NCI-H1694 (cell line): ENCODE data around the gene DCHS1.
A peak's percentile ranks its signal among the peaks of the same experiment; 100 is the strongest.

Source experiments
- DNase-seq: peaks from one replicate; lab custom pipeline; 2025; lab: John Stamatoyannopoulos, UW

Gene DCHS1

GRCh38 chr11:6625832-6626420 lies 29.7 kb downstream of the DCHS1 start:
- DNase-seq, result no peak

DNA sequence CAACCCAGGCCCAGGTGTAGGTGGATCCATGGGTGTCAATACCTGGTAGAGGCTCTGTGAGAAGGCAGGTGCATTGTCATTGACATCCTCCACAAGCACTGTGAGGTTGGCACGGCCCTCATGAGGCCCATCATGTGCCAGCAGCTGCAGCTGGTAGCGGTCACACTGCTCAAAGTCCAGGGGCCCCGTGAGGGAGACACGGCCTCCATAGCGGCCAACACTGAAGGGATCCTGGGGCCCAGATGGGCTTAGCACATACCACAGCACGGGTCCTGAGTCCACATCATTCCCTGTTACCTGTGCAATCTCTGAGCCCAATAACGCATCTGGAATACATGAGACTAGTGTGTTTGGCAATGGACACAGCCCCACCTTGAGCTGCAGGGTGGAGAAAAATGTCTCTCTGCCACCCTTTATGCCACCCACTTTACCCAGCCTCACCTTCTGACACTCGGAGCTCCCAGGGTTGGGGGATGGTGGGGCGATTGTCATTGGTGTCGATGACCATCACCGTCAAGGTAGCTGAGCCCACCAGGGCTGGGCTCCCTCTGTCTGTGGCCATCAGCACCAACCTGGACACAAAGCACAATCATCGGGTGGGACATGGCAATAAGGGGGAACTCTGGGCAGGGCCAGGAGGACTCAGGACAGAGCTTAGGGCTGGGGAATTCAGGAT lies 30.3 kb downstream of the DCHS1 start:
- no peak for DNase-seq

- DNase-seq, result no peak
Observed at GRCh38 chr11:6623391-6624363, 31.9 kb downstream of the DCHS1 start.

- DNase-seq, result no peak
Observed at GRCh38 chr11:6622261-6623171, 33.1 kb downstream of the DCHS1 start.

DNA sequence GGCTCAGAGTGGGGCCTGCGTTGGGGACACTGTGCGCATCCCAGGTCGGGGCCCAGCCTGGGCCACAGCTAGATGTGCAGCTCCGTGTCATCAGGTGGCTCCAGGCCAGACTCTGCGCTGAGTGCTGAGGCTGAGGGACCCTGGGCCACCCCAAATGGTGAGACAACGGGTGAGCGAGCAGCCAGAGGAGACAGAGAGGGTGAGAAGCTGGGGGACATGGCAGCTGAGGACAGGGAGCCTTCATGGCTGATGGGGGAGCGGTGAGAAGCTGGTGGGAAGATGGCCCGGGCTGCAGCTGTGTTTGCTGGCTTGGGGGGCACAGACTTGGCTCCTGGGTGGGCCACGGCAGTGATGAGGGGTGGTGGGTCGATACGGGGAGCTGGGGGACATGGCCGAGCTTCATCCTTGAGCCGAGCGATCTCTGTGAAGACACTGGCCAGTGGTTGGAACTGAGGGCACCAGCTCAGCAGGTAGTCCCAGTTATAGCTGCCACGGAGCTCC lies 33.8 kb downstream of the DCHS1 start:
- no peak for DNase-seq

GRCh38 chr11:6620636-6621035 lies 35.0 kb downstream of the DCHS1 start:
- DNase-seq, result no peak

- DNase-seq, result peak; percentile 91
Observed at GRCh38 chr11:6619004-6619745, 36.4 kb downstream of the DCHS1 start, which contains the start of gene TPP1. Gene TPP1, minus strand, starts transcription at chr11:6619422. Its CDS starts 22 bp downstream, at chr11:6619400.

DNA sequence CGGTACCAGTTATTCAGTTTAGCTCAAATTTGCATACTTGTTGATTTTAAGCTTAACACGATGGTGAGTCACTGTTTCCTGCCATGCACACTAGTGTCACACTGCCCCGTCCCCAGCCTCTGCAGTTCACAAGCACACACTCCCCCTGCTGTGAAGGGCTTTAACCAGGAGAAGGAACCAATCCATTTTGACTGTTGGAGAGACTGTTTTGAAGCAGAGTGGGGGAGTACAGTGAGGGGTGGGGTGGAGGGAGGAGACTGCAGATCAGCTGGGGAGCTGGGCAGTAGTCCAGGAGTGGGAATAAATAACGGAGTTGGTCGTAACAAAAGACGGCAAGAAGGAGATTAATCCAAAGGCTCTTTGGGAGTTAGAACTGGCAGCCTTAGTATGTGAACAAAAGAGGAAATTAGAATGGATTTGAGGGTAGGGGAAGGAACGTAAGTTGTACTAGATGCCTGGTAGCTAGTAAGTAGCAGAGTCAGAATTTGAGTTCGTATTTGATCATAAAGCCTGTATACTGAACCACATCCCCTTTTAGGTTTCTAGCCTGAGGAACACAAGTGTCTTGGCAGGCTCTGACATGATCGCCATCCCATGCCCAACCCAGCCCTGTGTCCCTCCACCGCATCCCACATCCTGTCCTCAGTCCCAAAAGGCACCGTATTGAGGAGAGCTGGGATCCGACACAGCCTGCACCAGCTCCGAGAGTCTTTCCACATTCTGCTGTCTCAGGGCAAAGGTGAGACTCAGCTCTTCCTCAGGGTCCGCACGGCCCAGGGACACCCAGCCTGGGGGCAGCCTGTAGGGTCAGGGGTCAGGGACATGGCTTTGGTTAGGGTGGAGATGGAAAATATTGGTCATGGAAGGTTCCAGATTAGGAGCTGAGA lies 37.2 kb downstream of the DCHS1 start:
- DNase-seq, result no peak

DNA sequence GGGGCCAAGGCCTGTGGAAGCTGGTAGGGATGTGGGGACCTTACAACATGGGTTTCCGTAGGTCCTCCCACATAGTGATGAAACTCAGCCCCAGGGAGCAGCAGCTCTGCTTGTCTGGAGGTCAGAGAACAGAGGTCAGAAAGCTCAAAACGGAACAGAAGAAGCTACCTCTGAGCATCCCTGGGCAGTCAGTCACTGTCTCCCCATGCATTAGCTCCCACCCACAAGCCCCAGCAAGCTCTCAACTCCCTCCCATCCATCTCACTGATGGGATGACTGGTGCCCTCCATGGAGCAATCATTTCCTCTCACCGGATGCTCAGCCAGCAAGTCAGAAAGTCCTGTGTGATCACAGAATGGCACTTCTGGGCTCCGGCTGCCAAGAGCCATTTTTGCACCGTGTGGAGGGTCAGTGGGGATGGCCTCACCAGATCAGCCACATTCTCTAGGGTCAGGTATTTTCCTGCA lies 38.3 kb downstream of the DCHS1 start:
- DNase-seq, result no peak

DNA sequence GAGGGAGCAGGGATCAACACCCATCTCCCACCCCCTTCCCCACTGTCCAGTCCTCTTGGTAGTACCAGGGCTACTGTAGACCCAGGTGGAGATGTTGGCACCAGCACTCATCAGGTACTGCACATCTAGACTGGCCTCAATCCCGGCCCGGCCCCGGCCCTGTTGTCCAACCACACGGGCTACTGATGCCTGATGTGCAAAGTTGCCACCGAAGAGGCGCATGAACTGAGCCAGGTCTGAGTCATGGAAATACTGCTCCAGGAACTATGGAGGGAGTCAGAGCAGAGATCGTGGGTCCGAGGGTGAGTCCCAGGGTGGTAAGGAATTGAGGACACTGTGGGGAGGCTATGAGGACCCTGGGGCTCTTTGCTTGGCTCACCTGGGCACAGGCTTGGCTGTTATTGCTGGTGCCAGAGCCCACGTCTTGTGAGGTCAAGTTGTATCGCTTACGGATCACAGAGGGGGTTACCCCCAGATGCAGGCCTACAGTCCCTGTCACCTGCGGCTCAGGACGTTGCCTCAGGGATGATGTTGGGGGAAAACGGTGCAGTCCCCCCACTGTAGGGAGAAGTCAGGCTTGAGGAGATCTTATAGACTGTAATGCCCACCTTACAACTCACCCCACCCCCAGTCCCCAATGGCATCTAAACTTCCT lies 38.9 kb downstream of the DCHS1 start:
- no peak for DNase-seq

DNA sequence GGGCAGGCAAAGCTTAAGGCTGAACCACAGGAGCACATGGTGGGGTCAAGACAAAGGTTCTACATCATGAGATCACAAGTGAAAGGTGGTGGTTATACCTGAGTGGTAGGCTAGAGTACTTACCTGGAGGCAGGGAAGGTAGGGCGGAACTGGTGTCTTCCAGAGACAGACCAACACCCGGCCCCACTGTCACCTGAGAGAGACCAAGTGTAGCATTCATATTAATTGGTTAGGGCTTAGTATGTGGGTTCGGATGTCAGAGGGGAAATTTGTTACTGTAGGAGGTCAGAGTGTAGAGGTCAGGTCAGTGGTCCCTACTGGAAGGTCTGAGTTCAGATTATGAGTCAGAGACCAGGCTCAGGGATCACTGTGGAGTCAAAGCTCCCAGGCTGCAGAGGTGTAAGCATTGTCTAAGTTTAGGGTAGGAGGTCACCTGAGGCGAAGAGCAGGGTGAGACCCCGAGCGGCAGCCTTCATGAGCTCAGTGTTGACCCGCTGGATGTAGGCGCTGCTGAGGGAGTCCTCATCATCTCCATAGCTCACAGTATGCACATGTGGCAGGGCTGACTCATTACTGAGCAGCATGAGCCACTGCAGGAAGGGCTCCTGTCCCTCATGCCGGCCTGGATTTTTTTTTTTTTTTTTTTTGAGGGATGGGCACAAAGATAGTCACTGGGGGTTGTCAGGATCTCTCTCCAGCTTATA lies 39.6 kb downstream of the DCHS1 start:
- no peak for DNase-seq

- DNase-seq, result no peak
Observed at GRCh38 chr11:6615046-6615445, 40.6 kb downstream of the DCHS1 start.

- no peak for DNase-seq
Observed at GRCh38 chr11:6614446-6614845, 41.2 kb downstream of the DCHS1 start.

- DNase-seq, result no peak
Observed at GRCh38 chr11:6613496-6613895, 42.1 kb downstream of the DCHS1 start.

DNA sequence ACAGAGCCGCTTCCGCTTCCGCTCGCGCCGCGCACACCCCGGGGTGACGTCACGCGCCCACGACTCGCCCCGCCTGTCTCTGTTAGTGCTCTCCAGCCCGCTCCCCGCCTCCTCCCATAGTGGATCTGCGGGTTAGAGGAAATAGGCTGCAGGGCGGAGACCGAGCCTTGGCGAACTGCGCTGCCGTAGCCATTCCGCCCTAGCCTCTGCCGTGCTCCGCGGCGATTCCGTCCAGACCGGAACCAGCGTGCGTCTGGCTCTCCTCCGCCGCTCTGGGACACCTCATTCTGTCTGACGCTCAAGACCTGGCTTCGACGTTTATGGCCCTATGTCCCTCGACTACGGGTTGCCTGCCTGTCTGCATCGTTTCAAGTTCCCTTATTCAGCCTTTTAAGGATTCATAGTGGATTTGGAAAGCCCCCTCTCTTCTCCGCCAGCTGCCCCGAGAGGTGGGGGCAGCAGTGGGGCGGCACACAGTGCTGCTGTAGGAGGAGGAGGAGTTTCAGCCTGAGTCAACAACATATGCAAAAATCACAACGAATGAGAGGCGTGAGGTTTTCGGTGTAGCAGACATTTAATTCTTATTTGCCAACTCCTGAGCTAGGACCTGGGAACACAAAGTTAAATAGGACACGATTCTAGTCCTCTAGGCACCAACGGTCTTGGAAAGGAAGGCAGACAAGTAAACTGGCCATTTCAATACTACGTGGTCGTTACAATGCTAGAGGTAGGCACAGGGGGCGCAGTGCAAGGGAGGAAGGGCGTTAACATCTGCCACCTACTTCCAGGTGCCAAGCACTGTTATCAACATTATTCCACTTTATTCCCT lies 43.2 kb downstream of the DCHS1 start, which contains the start of gene TAF10:
TAF10 (minus strand) TSS at position 4 of the 829 bp plus-strand sequence. CDS start 27 bp downstream, outside the sequence.
- peak; percentile 77 for DNase-seq

DNA sequence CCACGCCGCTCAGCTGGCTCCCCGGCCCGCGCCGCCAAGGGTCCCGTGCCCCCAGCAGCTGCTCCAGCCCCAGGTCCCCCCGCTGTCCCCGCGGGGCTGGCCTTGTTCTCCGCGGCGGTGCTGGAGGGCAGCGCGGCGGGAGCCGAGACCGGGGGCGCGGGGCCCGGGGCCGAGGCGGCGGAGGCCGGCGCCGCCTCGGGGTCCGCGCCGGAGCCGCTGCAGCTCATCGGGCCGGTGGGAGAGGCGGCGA lies 43.7 kb downstream of the DCHS1 start:
- no peak for DNase-seq

DNA sequence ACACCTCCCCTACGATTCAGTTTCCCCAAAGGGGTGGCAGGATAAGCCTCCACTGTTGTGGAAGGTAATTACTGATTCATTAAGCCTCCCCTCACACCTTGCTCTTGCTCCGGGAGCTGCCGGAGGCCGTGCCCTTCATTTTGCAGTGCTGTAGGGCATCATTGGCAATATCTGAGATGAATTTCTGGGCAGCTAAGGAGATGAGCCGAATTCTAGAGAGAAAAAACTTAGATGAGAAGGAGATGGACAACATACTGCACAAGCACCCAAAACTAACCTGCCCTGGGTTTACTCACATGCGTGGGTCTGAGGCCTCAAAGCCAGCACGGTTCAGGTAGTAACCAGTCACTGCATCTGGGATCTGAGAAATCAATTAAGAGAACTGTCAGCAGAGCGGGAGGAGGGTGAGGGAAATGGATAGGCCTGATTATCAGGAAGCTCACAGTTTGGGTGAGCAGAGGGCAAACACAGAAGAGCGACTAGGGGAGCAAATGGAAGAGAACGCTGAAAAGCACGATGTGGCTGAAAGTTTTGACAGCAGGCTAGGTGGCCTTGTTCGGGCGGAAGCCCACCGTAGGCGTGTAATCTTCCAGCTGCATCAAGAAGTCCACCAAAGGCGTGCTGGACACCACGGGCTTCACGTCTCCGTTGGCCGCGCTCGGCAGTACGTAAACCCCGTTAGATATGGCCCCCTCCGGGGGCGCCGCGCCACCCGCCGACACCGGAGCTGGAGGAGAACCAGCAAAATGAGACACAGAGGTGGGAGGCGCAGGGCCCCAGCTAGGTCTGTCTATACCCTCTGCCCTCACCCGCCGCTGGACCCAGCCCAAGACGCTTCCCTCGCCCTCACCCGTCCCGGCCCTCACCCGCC lies 44.3 kb downstream of the DCHS1 start:
- DNase-seq, result no peak
